Calu3 (cell line): ENCODE data around the gene COIL. TPM values are rescaled to one million over a fixed set of nuclear protein-coding genes. Genes with fewer than 3 reads are reported as not detected.
"Not testable (repeated sequence)": the region's sequence is repeated elsewhere in the genome, so short reads cannot be mapped to it uniquely, and the experiment has no call there.

ENCODE experiments used
- BruUV-seq: library from RNA; stranded (reverse); fragments of 400-500 nt; replicated peaks from 2 replicates; lab custom pipeline; 2021; lab: Mats Ljungman, UMichigan
- CTCF ChIA-PET: fragments of 300-600 bp; sonication (Branson Sonifier 250); formaldehyde crosslinking; loops from one replicate; lab custom pipeline; 2022; ENCODE audit warnings: antibody characterized with exemption; lab: Charles Lee
- DNase-seq: peaks from one replicate; pipeline ENCODE4 v3.0.0; 2022
- H3K27ac Mint-ChIP-seq: one replicate; pipeline ENCODE4 v1.8.0; 2022; ENCODE audit warnings: mixed read lengths; ENCODE audit not compliant: unreplicated experiment
- H3K27me3 Mint-ChIP-seq: one replicate; pipeline ENCODE4 v1.8.0; 2022; ENCODE audit warnings: mixed read lengths; ENCODE audit not compliant: unreplicated experiment
- H3K36me3 Mint-ChIP-seq: one replicate; pipeline ENCODE4 v1.8.0; 2022; ENCODE audit warnings: mild to moderate bottlenecking, moderate library complexity, mixed read lengths; ENCODE audit not compliant: insufficient read depth, unreplicated experiment
- H3K4me1 Mint-ChIP-seq: one replicate; pipeline ENCODE4 v1.8.0; 2022; ENCODE audit warnings: mild to moderate bottlenecking, low read depth, mixed read lengths; ENCODE audit not compliant: unreplicated experiment
- H3K4me3 Mint-ChIP-seq: one replicate; pipeline ENCODE4 v1.8.0; 2022; ENCODE audit warnings: mild to moderate bottlenecking, low read depth, moderate library complexity, mixed read lengths; ENCODE audit not compliant: unreplicated experiment
- H3K9me3 Mint-ChIP-seq: one replicate; pipeline ENCODE4 v1.8.0; 2022; ENCODE audit warnings: low read depth, mixed read lengths; ENCODE audit not compliant: unreplicated experiment
- intact Hi-C: fragments of 100-400 bp; cut with micrococcal nuclease; formaldehyde crosslinking; loops from one replicate; pipeline ENCODE4 v1.10.0; 2022; ENCODE audit not compliant: unreplicated experiment
- total RNA-seq: library from RNA; stranded (reverse); gene quantifications from 2 replicates; pipeline ENCODE4 v1.2.3, GENCODE V29; 2022
- TF ChIP-seq, protein P1 (sequence below): fragments of 200-600 bp; IDR thresholded peaks from one replicate; pipeline ENCODE4 v1.8.0; 2022; ENCODE audit warnings: antibody characterized with exemption; ENCODE audit not compliant: unreplicated experiment

COIL gene
- total RNA-seq, 1 experiment from 2014 or later: 13.5 TPM

DNA sequence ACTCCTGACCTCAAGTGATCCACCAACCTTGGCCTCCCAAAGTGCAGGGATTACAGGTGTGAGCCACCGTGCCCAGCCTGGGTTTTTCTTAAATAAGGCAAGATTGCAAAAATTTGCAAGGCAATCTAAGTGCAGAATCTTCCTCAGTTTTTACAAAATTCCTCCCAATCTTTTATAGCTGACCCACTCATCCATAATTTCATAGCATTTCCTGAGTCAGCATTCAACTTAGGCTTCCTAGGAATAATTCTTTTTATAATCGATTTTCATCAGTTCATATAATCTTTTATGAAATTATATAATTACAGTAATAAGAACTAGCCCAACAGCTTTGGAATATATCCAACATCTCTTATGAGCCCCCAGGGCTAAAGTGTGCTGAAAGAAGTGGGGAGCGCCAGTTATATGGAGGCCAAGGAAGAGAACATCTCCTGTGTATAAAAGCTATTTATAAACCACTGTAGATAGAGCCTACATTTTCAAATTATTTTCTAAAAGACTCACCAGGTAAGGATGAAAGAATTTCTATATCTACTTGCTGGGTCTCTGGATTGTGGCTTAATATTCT is 14.8 kb downstream of the COIL start:
- peaks cover 27% of the 10 kb centered on the region for H3K36me3 Mint-ChIP-seq
- H3K27me3 Mint-ChIP-seq: no peaks in the 10 kb centered on the region
- no peak overlapping the region for H3K4me3 Mint-ChIP-seq
- H3K27ac Mint-ChIP-seq: no peak overlapping the region
- BruUV-seq: no TSS peak
- intact Hi-C loops: no loop called here
- no peaks in the 10 kb centered on the region for H3K4me1 Mint-ChIP-seq
- no peak for DNase-seq
- TF ChIP-seq, protein P1, sequence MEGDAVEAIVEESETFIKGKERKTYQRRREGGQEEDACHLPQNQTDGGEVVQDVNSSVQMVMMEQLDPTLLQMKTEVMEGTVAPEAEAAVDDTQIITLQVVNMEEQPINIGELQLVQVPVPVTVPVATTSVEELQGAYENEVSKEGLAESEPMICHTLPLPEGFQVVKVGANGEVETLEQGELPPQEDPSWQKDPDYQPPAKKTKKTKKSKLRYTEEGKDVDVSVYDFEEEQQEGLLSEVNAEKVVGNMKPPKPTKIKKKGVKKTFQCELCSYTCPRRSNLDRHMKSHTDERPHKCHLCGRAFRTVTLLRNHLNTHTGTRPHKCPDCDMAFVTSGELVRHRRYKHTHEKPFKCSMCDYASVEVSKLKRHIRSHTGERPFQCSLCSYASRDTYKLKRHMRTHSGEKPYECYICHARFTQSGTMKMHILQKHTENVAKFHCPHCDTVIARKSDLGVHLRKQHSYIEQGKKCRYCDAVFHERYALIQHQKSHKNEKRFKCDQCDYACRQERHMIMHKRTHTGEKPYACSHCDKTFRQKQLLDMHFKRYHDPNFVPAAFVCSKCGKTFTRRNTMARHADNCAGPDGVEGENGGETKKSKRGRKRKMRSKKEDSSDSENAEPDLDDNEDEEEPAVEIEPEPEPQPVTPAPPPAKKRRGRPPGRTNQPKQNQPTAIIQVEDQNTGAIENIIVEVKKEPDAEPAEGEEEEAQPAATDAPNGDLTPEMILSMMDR: no peak
- no peaks in the 10 kb centered on the region for H3K9me3 Mint-ChIP-seq
- CTCF ChIA-PET: no interaction called here

DNA sequence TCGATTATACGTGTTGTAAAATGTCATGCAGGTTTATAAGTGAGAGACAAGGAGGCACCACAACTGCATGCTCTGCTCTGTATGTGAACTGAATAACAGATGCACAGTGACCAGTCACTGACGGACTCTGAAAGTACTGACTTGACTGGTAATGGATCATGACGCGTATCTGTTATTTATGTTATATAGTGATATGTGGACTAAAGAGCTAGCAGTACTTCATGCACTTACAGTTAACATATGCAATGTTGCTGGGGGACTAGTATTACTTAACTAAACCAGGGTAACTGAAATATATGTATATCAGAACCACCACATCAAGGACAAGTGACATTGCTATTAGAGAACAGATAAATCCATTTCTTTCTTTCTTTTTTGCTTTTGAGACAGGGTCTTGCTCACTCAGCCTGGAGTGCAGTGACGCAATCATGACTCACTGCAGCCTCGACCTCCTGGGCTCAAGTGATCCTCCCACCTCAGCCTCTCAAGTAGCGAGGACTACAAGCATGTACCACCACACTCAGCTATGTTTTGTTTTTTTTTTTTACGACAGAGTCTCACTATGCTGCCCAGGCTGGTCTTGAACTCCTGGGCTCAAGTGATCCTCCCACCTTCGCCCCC is 17.2 kb downstream of the COIL start:
- BruUV-seq: no TSS peak
- Mint-ChIP-seq H3K4me3 (no peak overlapping the region), H3K4me1 (no peaks in the 10 kb centered on the region), H3K27me3 (no peaks in the 10 kb centered on the region), H3K27ac (no peak overlapping the region), H3K36me3 (peaks cover 22% of the 10 kb centered on the region), H3K9me3 (no peaks in the 10 kb centered on the region)
- DNase-seq: no peak
- TF ChIP-seq, protein P1: no peak
- intact Hi-C loops: no loop called here
- CTCF ChIA-PET: no interaction called here

DNA sequence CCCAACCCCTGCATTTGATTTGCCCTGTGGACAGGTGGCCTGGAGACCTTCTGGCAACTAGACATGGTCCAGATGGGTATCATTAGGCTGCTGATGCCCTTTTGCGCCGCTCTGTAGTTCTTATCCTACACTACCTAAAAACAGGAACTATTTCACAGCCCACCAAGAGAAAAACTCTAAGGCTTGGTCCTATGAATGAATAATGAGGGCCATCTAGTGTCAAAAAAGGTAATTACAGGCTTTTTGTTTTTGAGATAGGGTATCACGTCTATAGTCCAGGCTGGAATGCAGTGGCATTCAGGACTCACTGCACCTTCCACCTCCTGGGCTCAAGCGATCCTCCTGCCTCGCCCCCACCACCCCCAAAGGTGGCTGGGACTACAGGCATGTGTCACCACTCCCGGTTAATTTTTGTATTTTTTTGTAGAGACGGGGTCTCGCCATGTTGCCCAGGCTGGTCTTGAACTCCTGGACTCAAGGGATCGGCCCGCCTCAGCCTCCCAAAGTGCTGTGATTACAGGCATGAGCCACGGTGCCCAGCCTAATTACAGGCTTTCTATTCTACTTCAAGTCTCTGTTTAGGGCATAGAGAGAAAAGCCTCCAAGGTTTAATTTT is 20.9 kb downstream of the COIL start:
- Mint-ChIP-seq H3K4me1 (peaks cover 9% of the 10 kb centered on the region), H3K27ac (no peak overlapping the region), H3K9me3 (no peaks in the 10 kb centered on the region), H3K36me3 (peaks cover 25% of the 10 kb centered on the region), H3K4me3 (no peak overlapping the region), H3K27me3 (no peaks in the 10 kb centered on the region)
- no TSS peak for BruUV-seq
- CTCF ChIA-PET: interaction anchor here (1.0 kb wide), 1 partner anchor 120 kb away, joined by 6 read pairs; no protein-coding TSS in a partner anchor
- intact Hi-C loops: loop anchor here (1.0 kb wide), 1 partner anchor 121 kb away; no protein-coding TSS in a partner anchor
- TF ChIP-seq, protein P1: peak; percentile 27
- no peak for DNase-seq

DNA sequence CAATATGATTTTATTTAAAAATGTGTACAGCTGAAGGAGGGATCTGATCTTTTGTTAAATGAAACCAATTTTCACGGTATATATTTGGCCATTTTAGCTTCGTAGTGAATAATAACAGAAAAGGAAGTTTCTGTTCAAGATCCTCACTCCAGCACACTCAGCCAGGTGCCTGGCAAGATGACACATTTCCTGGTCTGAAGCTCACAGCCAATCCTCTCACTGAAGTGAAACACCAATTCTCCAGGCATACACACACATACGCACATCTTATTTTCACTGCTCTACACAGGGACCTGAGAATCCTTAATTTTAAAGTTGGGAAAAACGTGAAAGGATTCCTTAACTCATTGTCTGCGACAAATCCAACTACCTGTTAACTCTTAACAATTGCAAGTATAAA is 22.6 kb downstream of the COIL start:
- H3K36me3 Mint-ChIP-seq: peaks cover 22% of the 10 kb centered on the region
- TSS peak; percentile 37 for BruUV-seq
- CTCF ChIA-PET, DNase-seq, H3K27me3 Mint-ChIP-seq, H3K4me3 Mint-ChIP-seq, H3K9me3 Mint-ChIP-seq, H3K4me1 Mint-ChIP-seq, intact Hi-C loops, H3K27ac Mint-ChIP-seq: not testable (repeated sequence)
